Common myeloid progenitor, CD34-positive (primary cell): ENCODE results near the gene UQCC2.

Experiments
- CTCF ChIA-PET: fragments of 350-600 bp; sonication (Branson Sonifier 250); formaldehyde crosslinking; loops from one replicate; lab custom pipeline; 2021; ENCODE audit warnings: antibody characterized with exemption; lab: Charles Lee
- POLR2A ChIA-PET: fragments of 350-600 bp; sonication (Branson Sonifier 250); formaldehyde crosslinking; loops from one replicate; lab custom pipeline; 2021; ENCODE audit warnings: antibody characterized with exemption; lab: Charles Lee
- DNase-seq, 3 donors: peaks; one replicate each; pipeline versions ENCODE4 v3.0.0 to v3.0.0-alpha.2; 2013
- H3K27ac ChIP-seq, 2 experiments: 1 replicate in 1 of 2; 2 replicates in 1 of 2; pipeline ENCODE4 v1.7.0; 2013; ENCODE audit warnings: inconsistent platforms in 2 of 2, low read length in 2 of 2, mild to moderate bottlenecking in 2 of 2, low read depth in 1 of 2, moderate library complexity in 1 of 2; ENCODE audit not compliant: severe bottlenecking in 2 of 2, insufficient read depth in 1 of 2, poor library complexity in 1 of 2
- H3K27me3 ChIP-seq, 5 experiments: replicated peaks in 2 of 5; 1 replicate in 3 of 5; 2 replicates in 2 of 5; pipeline versions ENCODE4 v1.6.1 to v1.7.0; 2013; ENCODE audit warnings: low read length in 4 of 5, mild to moderate bottlenecking in 2 of 5, moderate library complexity in 2 of 5, inconsistent platforms in 1 of 5; ENCODE audit not compliant: insufficient read depth in 5 of 5, control insufficient read depth in 4 of 5
- H3K36me3 ChIP-seq, 4 experiments: 1 replicate in 2 of 4; 2 replicates in 2 of 4; pipeline versions ENCODE4 v1.6.1 to v1.7.0; 2013; ENCODE audit warnings: low read length in 3 of 4, control low read depth in 1 of 4, mild to moderate bottlenecking in 1 of 4; ENCODE audit not compliant: control insufficient read depth in 4 of 4, insufficient read depth in 4 of 4
- H3K4me1 ChIP-seq, 4 experiments: 1 replicate in 3 of 4; 2 replicates in 1 of 4; pipeline versions ENCODE4 v1.6.1 to v1.7.1; 2013; ENCODE audit warnings: low read length in 3 of 4, mild to moderate bottlenecking in 3 of 4, control low read depth in 1 of 4, inconsistent platforms in 1 of 4, moderate library complexity in 1 of 4; ENCODE audit not compliant: control insufficient read depth in 4 of 4, insufficient read depth in 4 of 4; ENCODE audit errors: control extremely low read depth in 1 of 4
- H3K4me3 ChIP-seq, 7 experiments: 1 replicate in 4 of 7; 2 replicates in 3 of 7; pipeline versions ENCODE4 v1.5.1 to v1.7.0; 2013; ENCODE audit warnings: mild to moderate bottlenecking in 7 of 7, low read length in 6 of 7, moderate library complexity in 6 of 7, inconsistent platforms in 2 of 7, low read depth in 2 of 7, control low read depth in 1 of 7; ENCODE audit not compliant: insufficient read depth in 4 of 7, control insufficient read depth in 1 of 7; ENCODE audit errors: extremely low read depth in 1 of 7
- H3K9me3 ChIP-seq, 5 experiments: 1 replicate in 4 of 5; 2 replicates in 1 of 5; pipeline versions ENCODE4 v1.6.1 to v1.7.1; 2013; ENCODE audit warnings: low read length in 4 of 5, mild to moderate bottlenecking in 2 of 5, inconsistent platforms in 1 of 5, low read depth in 1 of 5, moderate library complexity in 1 of 5; ENCODE audit not compliant: control insufficient read depth in 4 of 5, insufficient read depth in 2 of 5; ENCODE audit errors: control extremely low read depth in 1 of 5
- WGBS: methylation state at CpG from one replicate; pipeline ENCODE4 v1.1.5; 2013; ENCODE audit not compliant: insufficient coverage; 5-methylcytosine and 5-hydroxymethylcytosine counted together

Gene UQCC2

DNA sequence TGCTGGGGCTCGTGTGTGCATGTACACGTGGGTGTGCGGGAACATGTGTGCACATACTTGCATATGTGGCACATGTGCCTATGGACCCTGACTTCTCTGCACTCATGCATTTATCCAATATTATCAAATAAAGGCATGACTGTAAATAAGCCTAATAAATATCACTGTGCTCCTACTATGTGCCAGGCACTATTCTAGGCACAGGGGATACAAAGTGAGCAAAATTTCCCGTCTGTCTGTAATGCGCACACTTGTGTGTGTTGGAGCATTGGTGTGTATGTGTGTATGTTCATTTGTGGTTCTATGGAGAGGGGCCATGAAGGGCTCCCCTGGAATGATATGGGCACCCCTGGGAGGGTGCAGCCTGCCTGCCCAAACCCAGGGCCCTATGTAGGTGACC, 48.5 kb downstream of the UQCC2 start:
- DNase-seq: no peak
- Histone ChIP-seq H3K9me3 (no peaks in the 10 kb centered on the region), H3K4me1 (no peaks in the 10 kb centered on the region), H3K27ac (no peak overlapping the region), H3K36me3 (peaks cover 0 to 7% (median 0%) of the 10 kb centered on the region in 4 experiments), H3K4me3 (no peak overlapping the region), H3K27me3 (peaks cover 0 to 2% (median 0%) of the 10 kb centered on the region in 5 experiments)
- 86% methylated on average over 1 of the region's 5 CpGs for WGBS
- ChIA-PET CTCF (no interaction called here), POLR2A (no interaction called here)

DNA sequence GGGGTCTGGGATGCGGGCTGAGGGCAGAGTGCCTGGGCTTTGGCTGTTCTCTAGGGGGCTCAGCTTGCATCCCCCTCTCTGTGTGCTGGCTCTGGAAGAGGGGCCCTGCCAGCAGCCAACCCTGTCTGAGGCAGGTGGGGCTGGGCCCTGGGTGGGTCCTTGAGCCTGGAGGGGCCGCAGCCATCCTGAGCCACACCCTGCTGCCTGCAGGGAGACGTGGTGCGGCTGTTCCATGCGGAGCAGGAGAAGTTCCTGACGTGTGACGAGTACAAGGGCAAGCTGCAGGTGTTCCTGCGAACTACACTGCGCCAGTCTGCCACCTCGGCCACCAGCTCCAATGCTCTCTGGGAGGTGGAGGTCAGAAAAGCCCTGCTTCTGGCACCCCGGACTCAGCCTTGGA, 49.2 kb downstream of the UQCC2 start:
- no peak overlapping the region for H3K4me3 ChIP-seq
- 95% methylated on average over 10 of the region's 11 CpGs for WGBS
- no peak overlapping the region for H3K27ac ChIP-seq
- H3K36me3 ChIP-seq: peaks cover 0 to 4% (median 0%) of the 10 kb centered on the region in 4 experiments
- peaks cover 0 to 1% (median 0%) of the 10 kb centered on the region in 4 experiments for H3K4me1 ChIP-seq
- DNase-seq: no peak
- ChIA-PET POLR2A (no interaction called here), CTCF (interaction anchor here (1.1 kb wide), 1 partner anchor 10 kb away, joined by 5 read pairs; no protein-coding TSS in a partner anchor)
- no peaks in the 10 kb centered on the region for H3K9me3 ChIP-seq
- H3K27me3 ChIP-seq: peaks cover 0 to 2% (median 0%) of the 10 kb centered on the region in 5 experiments

DNA sequence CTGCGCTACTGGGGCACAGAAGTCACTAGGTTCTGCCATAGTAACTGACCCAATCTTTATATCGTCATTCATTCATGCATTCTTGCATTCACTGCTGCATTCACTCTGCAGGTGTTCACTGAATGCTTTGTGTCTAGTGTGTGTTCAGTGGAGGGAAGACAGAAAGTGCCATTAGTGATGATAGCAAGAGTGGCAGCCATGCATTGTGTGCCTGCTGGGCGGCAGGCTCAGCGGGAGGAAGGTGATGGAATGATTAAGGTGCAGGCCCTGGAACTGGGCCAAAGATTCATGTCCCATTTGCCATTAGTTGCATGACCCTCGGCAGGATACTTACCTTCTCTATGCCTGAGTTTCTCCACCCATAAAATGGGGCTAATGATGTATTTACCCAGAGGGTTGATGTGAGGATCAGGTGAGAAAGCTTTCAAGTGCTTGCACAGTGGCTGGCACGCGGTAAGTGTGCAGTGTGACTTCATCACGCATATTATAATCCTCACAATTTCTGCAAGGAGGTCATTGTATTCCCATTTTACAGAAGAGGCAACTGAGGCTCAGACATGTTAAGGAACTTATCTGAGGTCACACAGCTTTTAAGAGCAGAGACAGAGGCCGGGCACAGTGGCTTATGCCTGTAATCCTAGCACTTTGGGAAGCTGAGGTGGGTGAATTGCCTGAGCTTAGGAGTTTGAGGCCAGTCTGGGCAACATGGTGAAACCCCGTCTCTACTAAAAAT, 50.2 kb downstream of the UQCC2 start:
- Histone ChIP-seq H3K27ac (no peak overlapping the region), H3K9me3 (no peaks in the 10 kb centered on the region), H3K4me3 (no peak overlapping the region), H3K27me3 (peaks cover 0 to 2% (median 0%) of the 10 kb centered on the region in 5 experiments), H3K4me1 (peaks cover 0 to 11% (median 0%) of the 10 kb centered on the region in 4 experiments), H3K36me3 (no peaks in the 10 kb centered on the region)
- DNase-seq: no peak
- POLR2A ChIA-PET: no interaction called here
- 98% methylated on average over 7 of the region's 10 CpGs for WGBS
- CTCF ChIA-PET: interaction anchor here (1.1 kb wide), 1 partner anchor 9 kb away, joined by 5 read pairs; no protein-coding TSS in a partner anchor

DNA sequence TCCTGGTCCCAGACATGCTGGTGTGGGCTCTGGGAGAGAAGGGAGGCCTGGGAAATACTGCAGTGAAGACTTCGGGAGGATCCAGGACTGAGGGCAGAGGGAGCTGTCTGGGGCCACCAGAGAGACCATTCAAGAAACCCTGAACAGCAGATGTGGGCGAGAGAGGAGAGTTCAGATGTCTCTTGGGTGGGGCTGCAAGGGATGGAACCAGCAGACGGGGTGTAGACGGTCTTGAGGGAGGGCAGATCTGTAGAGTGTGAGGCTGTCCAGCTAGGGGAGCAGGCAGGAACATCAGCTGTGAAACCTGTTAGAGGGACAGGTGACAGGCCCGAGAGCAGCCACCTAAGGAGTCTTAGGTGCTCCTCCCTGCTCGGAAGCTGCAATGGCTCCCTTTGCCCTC, 51.5 kb downstream of the UQCC2 start:
- POLR2A ChIA-PET: no interaction called here
- H3K4me1 ChIP-seq: peaks cover 0 to 19% (median 2%) of the 10 kb centered on the region in 4 experiments
- DNase-seq: no peak
- H3K27me3 ChIP-seq: peaks cover 0 to 2% (median 0%) of the 10 kb centered on the region in 5 experiments
- no peak overlapping the region for H3K27ac ChIP-seq
- 97% methylated on average over 6 of the region's 6 CpGs for WGBS
- no peaks in the 10 kb centered on the region for H3K9me3 ChIP-seq
- no peak overlapping the region for H3K4me3 ChIP-seq
- H3K36me3 ChIP-seq: no peaks in the 10 kb centered on the region
- CTCF ChIA-PET: interaction anchor here (1.0 kb wide), 1 partner anchor 41 kb away, joined by 3 read pairs; no protein-coding TSS in a partner anchor

DNA sequence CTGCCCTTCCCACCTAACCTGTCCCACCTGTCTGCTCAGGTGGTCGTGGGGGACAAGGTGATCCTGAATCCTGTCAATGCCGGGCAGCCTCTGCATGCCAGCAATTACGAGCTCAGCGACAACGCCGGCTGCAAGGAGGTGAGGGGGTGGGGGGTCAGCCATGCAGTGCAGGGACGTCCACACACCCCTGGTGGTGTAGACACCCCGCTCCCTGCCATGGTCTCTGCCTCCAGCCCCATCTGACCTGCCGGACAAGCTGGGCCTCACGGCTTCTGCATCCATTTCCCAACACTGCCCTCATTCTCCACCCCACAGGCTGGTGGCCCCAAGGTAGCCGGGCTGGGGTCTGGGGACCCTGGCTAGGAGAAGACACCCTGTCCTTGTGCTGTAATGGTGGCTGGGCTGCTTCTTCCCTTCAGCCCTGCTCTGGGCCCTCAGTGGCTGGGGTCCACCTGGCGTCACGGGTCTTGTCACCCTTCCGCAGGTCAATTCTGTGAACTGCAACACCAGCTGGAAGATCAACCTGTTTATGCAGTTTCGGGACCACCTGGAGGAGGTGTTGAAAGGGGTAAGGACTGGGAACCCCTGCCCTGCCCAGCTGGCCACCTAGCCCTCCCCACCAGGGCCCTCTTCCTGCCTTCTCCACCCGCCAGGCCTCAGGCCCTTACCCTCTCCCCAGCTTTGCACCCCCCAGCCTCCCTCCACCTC, 52.4 kb downstream of the UQCC2 start:
- Histone ChIP-seq H3K36me3 (no peaks in the 10 kb centered on the region), H3K27ac (no peak overlapping the region), H3K4me3 (no peak overlapping the region), H3K27me3 (peaks cover 0 to 2% (median 0%) of the 10 kb centered on the region in 5 experiments), H3K4me1 (peaks cover 0 to 23% (median 2%) of the 10 kb centered on the region in 4 experiments), H3K9me3 (no peaks in the 10 kb centered on the region)
- ChIA-PET CTCF (interaction anchor here (0.6 to 1.0 kb wide), 3 partner anchors 39 to 56 kb away, joined by 3 read pairs; no protein-coding TSS in a partner anchor), POLR2A (no interaction called here)
- 99% methylated on average over 9 of the region's 16 CpGs for WGBS
- DNase-seq: no peak

DNA sequence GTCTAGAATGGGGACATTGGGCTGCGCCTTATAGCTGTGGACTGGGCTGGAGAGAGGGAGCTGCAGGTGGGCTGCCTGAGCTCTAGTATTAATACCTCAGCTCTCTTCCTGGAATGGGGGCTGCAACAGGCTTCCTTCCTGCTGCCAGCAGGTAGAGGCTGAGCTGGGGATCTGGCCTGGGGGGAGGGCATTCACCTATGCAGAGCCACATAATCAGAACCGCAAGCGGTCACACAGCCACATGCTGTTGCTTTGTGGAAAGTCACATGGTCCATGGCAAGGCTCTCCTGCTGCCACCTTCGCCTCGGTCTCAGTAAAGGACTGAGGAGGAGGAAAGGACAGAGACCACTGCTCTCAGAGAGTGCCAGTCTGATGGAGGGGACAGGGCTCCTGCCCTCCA, 54.7 kb downstream of the UQCC2 start:
- no peak for DNase-seq
- Histone ChIP-seq H3K27me3 (peaks cover 0 to 2% (median 0%) of the 10 kb centered on the region in 5 experiments), H3K4me3 (no peak overlapping the region), H3K9me3 (no peaks in the 10 kb centered on the region), H3K4me1 (peaks cover 0 to 27% (median 6%) of the 10 kb centered on the region in 4 experiments), H3K27ac (no peak overlapping the region), H3K36me3 (no peaks in the 10 kb centered on the region)
- ChIA-PET POLR2A (no interaction called here), CTCF (interaction anchor here (0.8 to 1.1 kb wide), 2 partner anchors 38 to 44 kb away, joined by 3 read pairs; no protein-coding TSS in a partner anchor)
- WGBS: 95% methylated on average over 4 of the region's 5 CpGs
